NCI-H1436 (cell line): ENCODE results near the gene RUNX2.

ENCODE experiments used
- DNase-seq: peaks from one replicate; lab custom pipeline; 2025; lab: John Stamatoyannopoulos, UW

Gene RUNX2

DNA sequence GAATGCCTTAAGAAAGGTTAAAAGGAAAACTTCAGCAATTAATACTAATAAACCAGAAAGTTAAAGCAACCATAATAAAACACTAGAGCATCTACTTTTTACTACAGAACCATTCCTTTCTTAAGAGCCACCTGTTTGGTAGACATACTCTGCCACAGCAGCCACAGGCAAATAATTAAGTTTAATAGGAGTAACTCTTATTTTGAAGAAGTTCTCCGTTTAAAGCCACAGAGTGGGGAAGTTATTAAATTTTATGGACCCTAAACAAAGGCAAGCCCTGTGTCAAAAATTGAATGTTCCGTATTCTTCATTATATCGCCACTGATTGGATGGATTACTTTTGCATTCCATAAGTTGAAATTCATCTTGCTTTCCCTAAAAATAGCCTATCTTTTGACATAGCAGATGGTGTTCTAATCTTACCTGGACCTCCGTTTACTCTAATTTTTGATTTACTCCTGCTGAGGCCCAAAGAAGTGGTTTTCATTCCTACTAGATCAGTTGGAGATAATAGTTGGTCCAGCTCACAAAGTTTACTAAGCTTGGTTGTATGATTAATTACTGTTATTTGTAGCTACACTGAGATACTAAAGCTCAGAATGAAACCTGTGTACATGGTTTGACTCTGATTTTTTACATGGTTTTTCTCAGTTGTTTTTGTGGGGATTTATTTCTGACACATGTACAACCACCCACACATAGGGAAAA lies 190.0 kb downstream of the RUNX2 start:
- DNase-seq: no peak

DNA sequence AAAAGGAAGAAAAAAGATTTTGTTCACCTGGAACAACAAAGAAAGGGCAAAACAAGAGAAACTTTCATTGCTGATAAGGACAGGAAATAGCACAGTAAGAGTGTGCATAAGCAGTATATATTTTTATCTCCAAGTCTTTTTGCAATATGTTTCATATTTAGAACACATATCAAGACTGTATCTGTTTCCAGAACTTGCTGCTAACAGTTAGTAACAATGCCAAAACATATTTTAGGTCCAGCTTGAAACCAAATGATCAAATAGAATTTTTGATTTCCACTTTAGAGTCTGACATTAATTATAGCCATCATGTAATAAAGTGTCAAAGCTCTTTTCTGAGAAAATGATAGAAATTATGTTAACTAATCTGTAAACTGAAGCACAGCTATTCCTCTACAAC lies 193.1 kb downstream of the RUNX2 start:
- no peak for DNase-seq

DNA sequence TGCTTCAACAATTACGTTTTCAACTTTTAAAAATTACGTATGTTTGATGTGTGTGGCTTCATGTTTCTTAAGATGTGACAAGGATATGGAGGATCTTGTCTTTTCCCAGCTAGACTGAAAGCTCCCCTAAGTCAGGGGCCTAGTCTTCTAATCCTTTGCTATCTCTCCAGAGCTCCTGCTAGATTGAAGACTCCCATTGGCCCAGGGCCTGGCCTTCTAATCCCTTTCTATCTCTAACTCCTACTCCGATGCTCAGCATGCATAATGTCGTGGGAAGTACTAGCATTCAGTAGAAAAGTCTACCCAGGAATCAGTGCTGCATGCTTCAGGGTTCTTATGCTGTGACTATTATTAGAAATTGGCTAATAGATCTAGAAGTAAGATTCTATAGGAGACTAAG lies 194.4 kb downstream of the RUNX2 start:
- DNase-seq: no peak

DNA sequence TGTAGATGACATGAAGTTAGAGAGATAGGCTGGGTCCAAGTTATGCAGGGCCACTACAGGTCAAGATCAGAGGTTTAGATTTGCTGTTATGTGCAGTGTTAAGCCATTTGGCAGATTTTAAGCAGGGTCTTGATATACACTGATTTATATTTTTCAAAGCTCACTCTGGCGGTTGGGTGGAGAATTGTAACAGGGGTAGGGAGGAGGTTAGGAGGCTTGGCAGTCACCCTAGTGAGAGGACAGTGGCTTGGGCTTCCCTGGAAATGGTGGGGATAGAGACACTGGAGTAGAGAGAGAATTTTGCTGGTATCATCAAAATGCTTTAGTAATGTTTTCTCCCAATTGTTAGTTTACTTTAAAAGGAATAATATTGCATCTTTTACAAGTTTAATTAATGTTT lies 199.1 kb downstream of the RUNX2 start:
- DNase-seq: no peak

DNA sequence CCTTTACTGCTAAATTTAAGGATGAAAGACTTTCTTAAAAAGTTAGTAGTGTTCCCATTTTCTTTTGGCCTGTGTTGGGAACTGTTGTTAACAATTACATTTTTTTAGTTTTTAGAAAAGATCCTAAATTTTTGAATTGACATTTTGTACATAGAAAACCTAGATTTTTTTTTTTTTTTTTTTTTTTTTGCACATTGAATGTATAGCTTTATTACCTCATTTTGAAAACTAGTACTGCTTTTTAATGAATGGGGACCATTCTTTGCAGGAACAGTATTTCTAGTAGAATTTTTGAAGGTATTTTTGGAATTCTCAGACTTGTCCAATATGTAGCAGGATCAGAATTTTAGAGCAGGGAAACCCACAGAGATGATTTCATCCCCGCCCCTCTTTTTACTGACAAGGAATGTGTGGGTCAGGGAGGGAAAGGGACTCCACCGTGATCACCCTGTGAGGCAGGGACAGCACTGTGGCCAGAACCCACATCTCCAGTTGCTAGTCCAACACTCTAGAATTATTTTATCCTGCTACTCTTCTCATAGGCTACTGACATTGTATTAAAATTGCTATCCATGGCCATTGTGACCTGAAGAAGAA lies 204.0 kb downstream of the RUNX2 start:
- no peak for DNase-seq

DNA sequence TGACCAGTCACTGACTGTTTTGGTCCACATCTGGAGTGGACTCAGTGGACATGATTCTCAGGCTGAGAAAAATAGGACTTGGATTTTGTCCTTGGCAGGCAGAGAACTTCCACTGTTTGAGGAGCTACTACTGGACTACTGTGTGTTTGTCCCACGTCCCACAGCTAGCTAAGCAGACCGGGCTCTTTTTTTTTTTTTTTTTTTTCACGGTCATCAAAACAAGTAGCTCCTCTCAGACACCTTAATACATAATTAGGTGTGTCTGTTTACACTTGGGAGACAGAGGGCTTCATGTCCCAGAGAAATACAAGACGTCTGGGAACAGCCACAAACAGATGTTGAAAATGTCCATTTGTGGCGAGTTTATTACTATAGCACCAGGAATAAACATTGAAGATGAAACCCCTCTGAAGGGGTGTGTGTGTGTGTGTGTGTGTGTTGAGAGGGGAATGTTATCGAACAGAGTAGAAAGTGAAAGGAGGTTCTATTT lies 204.6 kb downstream of the RUNX2 start:
- no peak for DNase-seq

DNA sequence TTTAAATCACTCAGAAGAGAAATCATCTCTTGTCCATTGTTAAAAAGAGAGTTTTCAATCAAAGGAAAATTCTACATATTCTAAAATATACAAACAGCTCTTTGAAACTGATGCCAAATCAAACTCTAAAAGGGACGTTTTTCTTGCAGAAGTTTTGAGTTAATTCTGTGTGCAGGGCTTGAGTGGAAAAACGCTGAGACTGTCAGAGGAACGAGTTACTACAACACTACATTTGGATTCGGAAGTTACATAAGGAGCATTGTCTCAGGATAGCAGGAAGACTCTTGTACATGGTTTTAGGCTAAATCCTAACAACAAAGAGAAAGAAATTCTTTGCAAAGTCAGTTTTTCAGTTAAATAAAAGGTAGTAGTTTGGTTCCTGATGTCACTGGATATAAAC lies 205.3 kb downstream of the RUNX2 start:
- no peak for DNase-seq

DNA sequence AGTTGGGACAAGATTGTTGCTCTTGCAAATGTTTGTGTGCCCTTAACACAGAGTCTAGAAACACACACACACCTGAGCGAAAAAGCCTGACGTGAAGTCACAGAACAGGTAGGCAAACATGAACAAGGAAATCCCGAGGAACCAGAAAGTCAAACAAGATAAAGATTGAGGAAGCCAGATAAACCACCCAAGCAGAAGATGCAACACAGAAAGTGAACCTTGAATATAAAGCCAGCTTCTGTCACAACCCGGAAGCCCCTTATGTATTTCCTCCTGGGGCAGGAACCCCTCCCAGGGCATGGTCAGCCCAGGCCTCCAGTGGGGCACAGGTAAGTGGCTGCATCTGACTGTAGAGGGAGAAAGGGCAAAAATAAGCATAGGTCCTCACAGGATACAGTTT lies 207.8 kb downstream of the RUNX2 start:
- DNase-seq: no peak

DNA sequence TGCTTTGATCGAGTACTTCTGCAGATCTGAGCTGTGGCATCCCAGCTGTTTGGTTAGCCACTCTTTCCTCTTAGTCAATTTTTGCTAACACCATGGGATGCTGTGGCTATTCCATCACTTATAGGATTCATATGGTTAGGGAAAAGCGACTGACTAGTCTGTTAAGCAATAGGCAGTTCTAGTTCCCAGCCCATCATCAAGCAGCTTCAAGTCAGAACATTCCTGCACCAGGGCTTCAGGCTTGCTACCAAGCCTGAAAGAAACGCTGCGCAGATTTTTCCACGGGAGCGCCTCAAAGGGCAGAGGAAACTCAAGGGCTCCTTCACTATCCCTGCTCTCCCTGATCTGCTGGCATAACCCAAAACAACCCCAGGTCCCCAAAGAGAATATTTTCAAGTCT lies 209.4 kb downstream of the RUNX2 start:
- no peak for DNase-seq

DNA sequence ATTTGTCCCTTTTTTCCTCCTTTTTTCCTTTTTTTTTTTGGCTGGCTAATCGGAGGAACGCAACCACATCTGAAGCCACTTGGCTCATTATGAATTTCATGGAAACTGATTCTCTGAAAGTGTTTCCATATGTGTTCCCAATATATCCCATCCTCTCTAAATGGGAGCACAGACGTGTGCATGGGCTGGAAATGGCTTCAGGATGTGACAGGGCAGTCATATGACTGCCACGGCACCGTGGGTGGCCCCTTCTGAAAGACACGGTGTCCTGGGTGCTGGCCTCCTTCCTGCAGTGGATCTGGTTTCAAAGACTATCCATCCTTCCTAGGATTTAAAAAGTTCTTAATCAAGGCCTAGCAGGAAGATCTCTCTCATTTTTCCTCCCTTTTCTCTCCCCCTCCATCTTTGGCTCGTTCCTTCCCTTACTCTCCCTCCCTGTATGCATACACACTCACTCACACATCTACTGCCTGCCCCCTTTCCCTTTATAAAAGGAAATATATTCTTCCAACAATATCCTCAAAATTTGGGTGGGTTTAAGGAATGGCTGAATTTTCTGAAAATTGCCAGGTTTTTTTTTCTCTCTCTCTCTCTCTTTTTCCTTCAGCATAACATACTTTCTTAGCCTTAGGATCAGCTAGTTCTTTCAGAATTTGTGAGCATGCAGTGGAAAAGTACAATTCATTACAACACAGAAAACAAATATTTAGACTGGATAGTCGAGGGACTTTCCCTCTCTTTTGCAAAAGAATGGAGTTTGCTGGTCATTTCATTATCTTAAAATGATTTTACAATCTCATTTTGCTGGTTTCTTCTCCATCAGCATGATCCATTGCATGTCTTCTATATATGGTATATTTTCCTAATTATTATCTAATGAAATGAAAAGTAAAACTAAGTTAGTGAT lies 210.8 kb downstream of the RUNX2 start:
- DNase-seq: no peak

DNA sequence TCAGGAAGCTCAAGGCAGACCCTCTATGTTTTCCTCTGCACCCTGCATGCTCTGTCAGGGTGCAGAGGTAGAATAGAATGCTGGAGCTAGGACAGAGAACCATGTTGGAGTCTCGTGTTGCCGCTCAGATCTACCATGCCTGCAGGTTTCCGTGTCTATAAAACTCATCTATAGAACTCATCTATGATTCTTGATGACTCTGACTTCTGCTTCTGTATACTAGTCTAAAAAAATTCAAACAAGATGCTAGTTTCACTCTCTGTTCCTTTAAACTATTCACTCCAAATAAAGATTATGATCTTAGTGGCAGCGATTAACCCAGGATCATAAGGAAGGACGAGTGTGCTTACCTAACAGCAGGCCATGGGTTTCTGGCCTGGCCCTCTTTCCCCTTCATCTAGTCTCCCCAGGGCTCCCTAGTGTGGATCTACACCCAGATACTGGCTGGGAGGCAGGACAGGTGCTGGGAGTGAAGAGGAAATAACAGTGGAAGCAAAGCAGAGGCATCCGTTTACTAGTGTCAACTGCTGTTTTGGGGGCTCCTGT lies 212.3 kb downstream of the RUNX2 start:
- DNase-seq: no peak

DNA sequence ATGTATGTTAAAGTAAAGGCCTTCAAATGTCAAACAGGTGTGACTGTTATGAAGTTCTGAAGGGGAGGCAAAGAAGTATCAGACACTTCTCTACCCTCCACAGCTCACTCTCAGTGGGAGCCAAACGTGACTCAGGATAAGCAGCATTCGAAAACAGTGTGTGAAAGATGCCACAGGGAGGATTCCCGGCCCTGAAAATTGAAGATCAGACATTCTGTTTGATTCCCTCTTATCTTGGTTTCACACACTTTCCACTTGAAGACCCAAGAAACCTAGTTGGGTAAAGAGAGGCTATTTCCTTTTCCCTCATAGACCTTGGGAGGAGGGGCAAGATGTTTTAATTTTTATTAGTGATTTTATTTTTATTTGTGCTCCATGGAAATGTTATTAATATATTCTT lies 213.8 kb downstream of the RUNX2 start:
- DNase-seq: no peak

DNA sequence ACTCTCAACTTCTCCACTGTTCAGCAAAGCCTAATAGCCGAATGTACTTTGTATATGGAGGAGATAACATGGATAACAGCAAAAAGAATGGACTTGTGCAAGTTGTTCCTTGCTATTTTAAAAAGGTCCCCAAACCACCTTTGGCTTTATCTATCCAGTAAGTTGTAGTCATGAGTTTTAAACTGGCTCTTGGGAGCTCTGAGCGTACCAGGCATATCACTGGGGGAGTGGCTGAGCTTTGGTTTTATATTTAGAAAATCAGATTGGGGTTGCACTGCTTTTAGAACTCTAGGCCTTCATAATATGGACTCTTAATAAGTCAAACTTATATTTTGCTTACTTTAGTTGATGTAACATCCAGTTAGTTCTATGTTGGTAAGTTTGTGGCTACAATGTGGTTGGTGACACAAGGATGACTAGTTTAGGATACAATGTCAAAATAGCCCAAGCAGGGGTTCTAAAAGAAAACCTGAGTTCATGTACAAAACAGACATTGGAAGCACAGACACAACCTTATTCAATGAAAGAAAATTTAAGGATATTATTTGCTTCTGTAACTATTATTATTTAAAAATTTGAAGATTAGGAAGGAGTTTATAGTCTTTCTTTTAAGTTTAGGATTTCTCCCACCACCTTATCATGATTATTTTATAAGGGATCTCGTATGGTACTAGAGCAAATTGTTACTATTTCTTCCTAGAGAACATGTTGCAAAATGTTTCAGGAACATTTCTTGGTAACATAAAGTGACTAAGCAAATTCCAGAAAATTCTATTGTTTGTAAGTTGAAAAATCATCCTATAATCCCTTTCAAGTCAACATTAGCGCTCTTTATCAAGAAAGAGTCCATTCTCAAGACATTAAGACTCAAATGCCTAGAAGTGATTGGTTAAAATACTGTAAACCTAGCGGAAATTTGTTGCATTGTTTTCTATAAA lies 215.4 kb downstream of the RUNX2 start:
- no peak for DNase-seq

DNA sequence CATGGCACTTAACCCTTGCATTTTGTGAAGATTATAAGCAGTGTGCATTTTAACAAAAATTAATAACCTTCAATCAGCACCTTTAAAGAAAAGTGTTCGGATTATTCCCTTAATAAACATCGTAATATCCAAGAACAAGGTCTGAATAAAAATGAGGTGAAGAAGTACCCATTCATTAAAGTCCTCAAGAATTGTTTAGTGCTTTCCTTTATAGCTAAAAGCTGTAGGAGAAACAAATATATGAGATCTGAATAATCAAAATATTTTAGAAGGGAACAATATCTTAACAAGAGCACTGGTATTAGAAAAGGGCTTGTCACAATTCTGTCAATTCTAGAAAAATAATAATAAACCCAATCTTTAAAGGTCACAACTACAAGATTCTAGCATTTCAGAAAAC lies 217.3 kb downstream of the RUNX2 start:
- no peak for DNase-seq

DNA sequence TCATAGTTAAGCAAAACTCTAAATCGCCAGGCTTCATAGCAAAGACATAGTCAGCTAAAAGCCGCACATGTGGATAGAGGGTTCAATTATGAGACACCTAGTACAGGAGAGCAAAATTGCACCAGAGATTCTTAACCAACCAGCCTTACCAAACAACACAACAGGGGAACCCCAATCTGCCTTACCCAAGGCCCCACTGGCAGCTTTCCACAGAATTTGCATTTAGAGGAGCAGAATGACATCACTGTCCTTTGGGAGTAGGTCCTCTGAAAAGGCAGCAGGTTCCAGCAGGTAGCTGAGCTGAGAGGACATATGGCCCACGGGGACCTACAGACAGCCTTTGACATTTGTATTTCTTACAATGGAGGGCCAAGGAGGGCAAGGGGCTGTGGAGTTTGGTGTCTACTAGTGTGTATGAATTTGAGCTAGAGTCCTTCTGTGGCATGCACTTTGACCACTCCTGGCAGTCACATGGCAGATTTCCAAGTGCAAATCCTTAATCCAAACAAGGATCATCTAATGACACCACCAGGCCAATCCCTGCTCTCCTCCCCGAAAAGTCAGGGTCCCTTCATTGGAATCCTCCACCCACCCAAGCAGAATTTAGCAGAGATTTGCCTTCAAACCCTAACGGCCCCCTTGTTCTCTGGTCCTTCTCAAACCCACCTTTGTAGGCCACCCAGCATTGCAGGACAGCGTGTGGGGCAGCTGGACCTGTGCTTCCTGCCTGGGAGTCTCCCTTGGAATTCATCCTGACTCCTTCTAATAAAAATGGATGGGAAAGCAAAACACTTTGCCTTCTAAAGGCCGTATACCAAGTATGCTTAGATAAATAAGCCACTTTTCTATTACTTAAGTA lies 220.8 kb downstream of the RUNX2 start:
- DNase-seq: peak; percentile 22

DNA sequence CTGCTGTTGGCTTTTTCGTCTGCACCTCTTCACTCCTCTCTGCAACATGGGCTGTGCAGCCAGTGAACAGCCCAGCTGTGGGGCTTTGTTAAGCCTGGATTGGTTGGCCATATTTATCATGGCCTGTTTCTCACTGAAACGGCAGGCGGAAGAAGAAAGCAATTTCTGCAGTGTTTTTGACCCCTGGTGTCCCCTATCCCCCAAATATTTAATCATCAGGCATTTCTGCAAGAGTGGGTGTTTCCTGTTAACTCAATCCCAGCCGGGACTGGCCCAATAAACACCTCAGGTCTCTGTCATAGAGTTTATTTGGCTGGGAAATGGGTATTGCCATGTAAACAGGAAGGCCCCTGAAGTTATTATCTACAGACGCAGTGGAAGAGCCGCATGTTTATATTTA lies 224.4 kb downstream of the RUNX2 start:
- no peak for DNase-seq

DNA sequence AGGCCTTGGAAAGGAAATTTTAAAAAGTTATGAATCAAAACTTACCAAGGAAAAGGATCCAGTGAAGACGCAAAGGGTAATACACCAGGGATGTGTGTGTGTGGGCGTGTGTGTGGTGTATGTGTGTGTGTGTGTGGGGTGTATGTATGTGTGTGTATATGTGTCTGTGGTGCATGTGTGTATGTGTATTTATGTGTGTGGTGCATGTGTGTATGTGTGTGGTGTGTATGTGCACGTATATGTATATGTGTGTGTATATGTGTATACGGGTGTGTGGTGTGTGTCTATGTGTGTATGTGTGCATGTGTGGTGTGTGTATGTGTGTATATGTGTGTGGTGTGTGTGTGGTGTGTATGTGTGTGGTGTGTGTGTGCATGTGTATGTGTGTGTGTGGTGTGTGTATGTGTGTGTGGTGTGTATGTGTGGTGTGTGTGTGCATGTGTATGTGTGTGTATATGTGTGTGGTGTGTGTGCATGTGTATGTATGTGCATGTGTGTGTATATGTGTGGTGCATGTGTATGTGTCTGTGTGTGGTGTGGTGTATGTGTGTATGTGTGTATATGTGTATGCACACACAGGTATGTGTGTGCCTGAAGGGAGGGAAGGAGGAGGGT lies 225.7 kb downstream of the RUNX2 start:
- no peak for DNase-seq

DNA sequence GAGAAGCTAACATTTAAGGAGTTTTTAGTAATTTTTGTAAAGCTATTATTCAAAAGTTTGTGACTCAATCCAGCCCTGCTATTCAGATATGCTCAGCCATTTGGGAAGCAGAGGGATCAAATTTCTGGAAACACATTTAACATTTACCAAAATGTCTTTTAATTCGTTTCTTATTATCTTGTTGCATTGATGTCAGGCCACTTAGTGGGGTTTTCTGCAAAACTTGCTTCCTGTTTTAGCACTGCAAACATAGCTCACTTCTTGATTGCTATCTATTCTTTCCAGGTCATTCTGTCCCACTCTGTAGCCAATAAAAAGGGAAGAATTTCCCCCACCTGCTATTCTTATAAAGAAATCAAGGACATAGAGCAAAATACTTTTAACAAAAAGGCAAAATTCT lies 226.5 kb downstream of the RUNX2 start:
- DNase-seq: no peak

DNA sequence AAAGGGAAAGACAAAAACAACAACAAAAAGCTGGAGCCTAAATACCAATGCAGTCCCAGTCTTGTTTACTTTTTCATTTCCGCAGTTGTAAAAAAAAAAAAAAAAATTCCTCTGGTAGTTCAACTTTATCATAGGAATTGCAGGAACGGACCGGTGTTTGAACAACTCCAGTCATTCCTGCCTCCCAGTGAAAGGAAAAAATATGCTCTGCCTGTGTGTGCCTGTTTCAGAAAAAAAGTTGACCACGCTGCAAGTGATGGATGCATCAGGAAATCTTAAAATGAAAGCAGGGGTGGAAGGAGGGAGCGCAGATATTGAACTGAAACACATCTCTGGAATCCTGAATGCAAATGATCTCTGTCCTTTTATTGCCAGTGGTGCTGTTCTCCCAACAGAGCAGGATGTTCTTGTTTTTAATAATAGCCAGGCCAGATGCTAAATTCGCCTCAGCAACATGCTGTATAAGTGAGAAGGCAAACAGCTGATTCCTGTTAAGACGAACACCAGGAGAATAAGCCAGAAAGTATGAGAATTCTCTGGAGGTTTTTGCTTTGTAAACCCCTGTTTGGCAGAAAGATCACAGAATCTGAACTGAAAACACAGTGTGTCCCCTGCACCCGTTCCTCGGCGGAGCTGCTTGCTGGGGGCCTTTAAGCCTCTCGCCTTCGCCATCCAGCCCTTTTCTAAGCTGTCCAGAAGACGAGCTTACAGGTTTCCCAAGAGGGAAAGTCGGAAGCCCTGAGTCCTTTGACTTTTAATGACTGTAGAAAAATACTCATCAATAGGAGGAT lies 228.0 kb downstream of the RUNX2 start:
- no peak for DNase-seq
